NCI-H510A treated with DMSO at 0.1 percent for 48 hours (cell line): Measurements from ENCODE around the gene AGTPBP1.

Experiments used
- DNase-seq: peaks from one replicate; lab custom pipeline; 2025; lab: John Stamatoyannopoulos, UW

The AGTPBP1 gene

DNA sequence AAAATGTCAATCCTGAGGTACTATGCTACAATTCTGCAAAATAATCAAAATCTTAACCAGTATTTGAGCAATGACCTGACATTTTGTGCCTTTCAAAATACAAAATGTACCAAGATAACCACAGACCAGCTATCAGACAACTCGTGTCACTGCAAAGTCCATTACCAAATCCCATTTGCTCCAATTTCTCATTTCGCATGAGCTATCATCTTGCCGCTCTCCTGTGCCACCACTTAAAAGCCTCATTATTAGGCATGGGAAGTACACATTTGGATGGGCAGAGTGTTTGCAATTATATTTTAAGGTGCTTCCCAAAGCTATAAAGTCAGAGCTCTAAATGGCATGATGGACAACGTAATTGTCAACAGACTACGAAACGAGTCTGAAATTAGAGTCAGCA lies 205.2 kb downstream of the AGTPBP1 start:
- no peak for DNase-seq

GRCh38 chr9:85536076-85536475 lies 205.7 kb downstream of the AGTPBP1 start:
- no peak for DNase-seq

- no peak for DNase-seq
Observed at GRCh38 chr9:85534340-85534739, 207.4 kb downstream of the AGTPBP1 start.

GRCh38 chr9:85533538-85533937 lies 208.2 kb downstream of the AGTPBP1 start:
- DNase-seq, result no peak

GRCh38 chr9:85530721-85531120 lies 211.0 kb downstream of the AGTPBP1 start:
- DNase-seq, result no peak

DNA sequence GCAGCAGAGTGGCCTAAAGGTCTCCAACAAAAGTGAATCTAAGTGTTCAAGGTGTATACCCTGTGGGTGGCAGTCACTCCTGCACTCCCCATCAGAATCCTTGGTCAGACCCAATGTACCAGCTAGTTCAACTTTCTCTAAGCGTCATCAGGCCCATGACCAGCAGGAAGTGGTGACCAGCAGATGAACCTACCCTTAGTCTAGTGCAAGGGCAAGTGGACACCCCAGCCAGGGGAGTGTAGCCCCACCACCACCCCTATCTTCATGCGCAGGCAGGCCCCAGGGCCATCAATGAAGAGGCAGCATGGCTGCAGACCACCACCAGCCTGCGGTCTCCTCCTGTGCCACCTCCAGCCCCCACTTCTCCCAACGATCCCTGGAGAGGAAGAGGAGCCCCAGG lies 213.1 kb downstream of the AGTPBP1 start:
- no peak for DNase-seq

- no peak for DNase-seq
Observed at GRCh38 chr9:85528142-85528541, 213.6 kb downstream of the AGTPBP1 start.

- no peak for DNase-seq
Observed at GRCh38 chr9:85527331-85528020, 214.3 kb downstream of the AGTPBP1 start.

DNA sequence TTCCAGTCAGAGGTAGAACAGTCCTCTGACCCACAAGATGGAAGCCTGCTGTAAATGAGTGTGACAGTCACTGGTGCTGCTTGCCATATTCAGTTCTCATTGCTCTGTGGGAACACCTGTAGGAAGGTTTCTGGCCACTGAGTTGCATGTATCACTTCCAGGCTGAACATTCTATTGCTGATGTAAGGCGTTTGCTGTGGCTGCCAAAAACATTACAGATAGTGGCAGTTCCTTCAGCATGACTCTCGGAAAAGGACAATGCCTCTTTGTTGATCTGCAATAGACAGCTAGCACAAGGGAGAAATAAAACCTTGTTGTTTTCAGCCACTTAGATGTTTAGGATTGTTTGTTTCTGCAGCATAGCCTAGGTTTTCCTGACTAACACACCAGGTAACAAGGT lies 217.2 kb downstream of the AGTPBP1 start:
- no peak for DNase-seq

DNA sequence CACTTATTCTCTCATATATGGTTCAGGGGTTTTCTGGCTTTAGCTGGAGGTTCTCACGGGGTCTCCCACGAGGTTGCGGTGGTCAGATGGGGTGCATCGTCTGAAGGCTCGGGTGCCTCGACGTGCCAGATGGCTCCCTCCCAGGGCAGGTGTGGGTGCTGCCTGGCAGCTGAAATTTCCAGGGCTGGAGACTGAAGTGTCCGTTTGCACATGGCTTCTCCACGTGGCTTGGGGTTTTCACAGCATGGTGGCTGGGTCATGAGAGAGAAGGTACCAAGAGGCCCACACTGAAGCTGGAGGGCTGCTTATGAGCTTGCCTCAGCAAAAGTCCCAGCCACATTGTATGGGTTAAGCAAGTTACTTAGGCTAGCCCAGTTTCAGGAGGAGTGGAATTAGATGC lies 218.6 kb downstream of the AGTPBP1 start:
- no peak for DNase-seq

- peak; percentile 32 for DNase-seq
Observed at GRCh38 chr9:85522459-85523092, 219.2 kb downstream of the AGTPBP1 start.

GRCh38 chr9:85521371-85522197 lies 220.2 kb downstream of the AGTPBP1 start:
- DNase-seq, result no peak

GRCh38 chr9:85516976-85517637 lies 224.6 kb downstream of the AGTPBP1 start:
- no peak for DNase-seq

DNA sequence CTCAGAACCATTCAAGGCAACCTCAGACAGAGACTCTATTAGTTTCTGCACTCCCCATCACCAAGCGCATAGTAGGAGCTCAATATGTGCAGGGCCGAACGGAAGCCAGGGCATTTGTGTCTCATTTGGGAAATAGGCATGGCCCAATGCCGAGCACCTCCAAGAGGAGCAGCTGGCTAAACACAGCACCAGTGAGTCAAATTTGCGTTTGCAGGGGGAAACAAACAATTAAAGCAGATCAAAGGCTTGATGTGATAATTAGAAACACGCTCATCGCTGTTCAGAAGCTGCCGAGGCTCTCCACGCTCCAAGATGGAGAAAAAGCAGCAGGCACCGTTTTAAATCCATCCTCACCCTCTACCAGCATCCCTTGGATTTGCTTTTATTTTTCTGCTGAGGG lies 225.3 kb downstream of the AGTPBP1 start:
- peak; percentile 3 for DNase-seq

- no peak for DNase-seq
Observed at GRCh38 chr9:85515021-85515420, 226.7 kb downstream of the AGTPBP1 start.

DNA sequence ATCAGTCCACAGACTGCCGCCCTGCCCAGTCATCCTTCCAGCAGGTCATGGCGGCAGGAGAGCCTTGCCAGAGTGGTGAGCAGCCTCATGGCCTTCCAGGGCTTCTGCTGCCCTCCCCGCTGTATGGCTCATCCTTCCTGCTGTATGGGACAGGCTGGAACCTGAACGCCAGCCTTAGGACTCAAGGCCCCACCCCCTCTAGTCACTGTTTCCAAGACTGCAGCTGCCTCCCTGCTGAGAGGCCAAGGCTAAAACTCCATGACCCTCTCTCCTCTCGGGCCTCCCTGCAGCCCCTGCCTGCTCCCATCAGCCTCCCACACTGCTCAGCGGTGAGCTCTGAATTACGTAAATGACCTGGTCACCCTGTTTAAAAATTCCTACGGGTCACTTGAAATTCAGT lies 227.5 kb downstream of the AGTPBP1 start:
- DNase-seq, result no peak

- DNase-seq, result no peak
Observed at GRCh38 chr9:85511746-85512145, 230.0 kb downstream of the AGTPBP1 start.

GRCh38 chr9:85510830-85511504 lies 230.8 kb downstream of the AGTPBP1 start:
- no peak for DNase-seq

DNA sequence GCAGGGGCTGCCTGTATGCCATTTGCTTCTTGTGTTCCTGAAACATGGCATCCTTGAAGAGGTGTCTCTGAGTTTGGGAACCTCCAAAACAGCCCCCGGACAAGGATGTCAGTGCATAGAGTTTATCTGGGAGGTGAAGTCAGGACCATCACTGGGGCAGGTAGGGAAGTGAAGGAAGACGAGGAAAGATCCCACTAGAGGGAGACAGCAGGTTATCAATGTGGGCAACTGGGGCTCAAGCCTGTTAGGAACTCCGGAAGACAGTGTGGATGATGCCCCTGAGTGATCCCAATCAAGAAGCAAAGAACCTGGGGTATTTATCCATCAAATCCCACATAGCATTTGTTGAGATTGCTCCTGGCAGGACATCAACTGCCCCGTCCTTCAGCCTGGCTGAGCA lies 233.1 kb downstream of the AGTPBP1 start:
- no peak for DNase-seq

- DNase-seq, result no peak
Observed at GRCh38 chr9:85505612-85506011, 236.1 kb downstream of the AGTPBP1 start.

DNA sequence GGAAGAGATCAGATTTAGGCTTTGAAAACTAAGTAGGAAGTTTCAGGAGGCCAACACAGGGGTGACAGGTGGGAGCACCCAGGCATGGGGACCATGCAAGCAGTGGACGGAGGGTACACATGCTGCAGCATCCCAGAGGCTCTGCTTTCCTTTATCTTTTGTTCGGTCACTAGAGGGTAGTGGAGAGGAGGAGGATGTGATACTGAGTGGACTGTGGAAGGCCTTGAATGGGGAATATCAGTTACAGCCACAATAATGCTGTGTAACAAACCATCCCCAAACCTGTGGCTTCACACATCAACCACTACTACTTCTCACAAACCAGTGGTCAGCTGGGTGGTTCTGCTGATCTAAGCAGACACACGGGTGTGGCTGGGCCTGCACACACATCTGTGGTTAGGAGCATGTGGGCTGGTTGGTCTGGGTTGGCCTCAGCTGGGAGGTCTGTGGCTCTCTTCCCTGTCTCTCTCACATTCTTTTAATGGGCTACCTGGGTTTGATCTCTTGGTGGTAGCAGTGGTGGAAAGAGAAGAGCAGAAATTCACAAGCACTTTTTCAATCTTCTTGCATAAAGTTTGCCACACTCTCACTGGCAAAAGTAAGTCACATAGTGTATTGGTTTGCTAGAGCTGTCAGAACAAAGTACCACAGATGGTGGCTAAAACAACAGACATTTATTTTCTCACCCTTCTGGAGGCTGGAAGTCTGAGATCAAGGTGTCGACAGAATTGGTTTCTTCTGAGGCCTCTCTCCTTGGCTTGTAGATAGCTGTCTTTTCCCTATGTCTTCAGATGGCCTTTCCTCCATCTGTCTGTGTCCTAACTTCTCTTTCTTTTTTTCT lies 238.7 kb downstream of the AGTPBP1 start:
- no peak for DNase-seq
